ENCODE measurements around the gene MYO7B.

The MYO7B gene

GRCh38 chr2:127575185-127575765 lies 39.8 kb downstream of the MYO7B start:
- DNase-seq, result no peak

- DNase-seq, result no peak
Measured at GRCh38 chr2:127575941-127576432, 40.5 kb downstream of the MYO7B start.

GRCh38 chr2:127576433-127577207 lies 41.1 kb downstream of the MYO7B start:
- DNase-seq, result no peak

- DNase-seq, result no peak
Measured at GRCh38 chr2:127577208-127577475, 41.7 kb downstream of the MYO7B start.

- DNase-seq, result no peak
Measured at GRCh38 chr2:127577503-127577902, 42.0 kb downstream of the MYO7B start.

GRCh38 chr2:127577973-127578372 lies 42.5 kb downstream of the MYO7B start:
- no peak for DNase-seq

- no peak for DNase-seq
Measured at GRCh38 chr2:127578411-127578810, 42.9 kb downstream of the MYO7B start.

GRCh38 chr2:127579231-127579630 lies 43.7 kb downstream of the MYO7B start:
- DNase-seq, result no peak

GRCh38 chr2:127580167-127581049 lies 44.9 kb downstream of the MYO7B start:
- no peak for DNase-seq

GRCh38 chr2:127581050-127581345 lies 45.5 kb downstream of the MYO7B start:
- no peak for DNase-seq

- no peak for DNase-seq
Measured at GRCh38 chr2:127581516-127582490, 46.3 kb downstream of the MYO7B start.

GRCh38 chr2:127582863-127583861 lies 47.7 kb downstream of the MYO7B start:
- no peak for DNase-seq

- DNase-seq, result no peak
Measured at GRCh38 chr2:127584047-127584446, 48.6 kb downstream of the MYO7B start.

GRCh38 chr2:127584516-127585033 lies 49.1 kb downstream of the MYO7B start:
- DNase-seq, result no peak

GRCh38 chr2:127585270-127585807 lies 49.9 kb downstream of the MYO7B start:
- no peak for DNase-seq

GRCh38 chr2:127586136-127586535 lies 50.7 kb downstream of the MYO7B start:
- no peak for DNase-seq

- DNase-seq, result no peak
Measured at GRCh38 chr2:127586746-127587295, 51.3 kb downstream of the MYO7B start.

GRCh38 chr2:127588241-127588640 lies 52.8 kb downstream of the MYO7B start:
- DNase-seq, result no peak

- DNase-seq, result no peak
Measured at GRCh38 chr2:127589358-127589757, 53.9 kb downstream of the MYO7B start.

GRCh38 chr2:127589841-127590240 lies 54.4 kb downstream of the MYO7B start:
- DNase-seq, result no peak
